ENCODE measurements around the gene HTR7. TPM values are rescaled to one million over a fixed set of nuclear protein-coding genes. Genes with fewer than 3 reads are reported as not detected.
A peak's percentile ranks its signal among the peaks of the same experiment; 100 is the strongest.

The HTR7 gene
- total and polyA plus RNA-seq, 3 experiments from 2014 or later = not detected

DNA sequence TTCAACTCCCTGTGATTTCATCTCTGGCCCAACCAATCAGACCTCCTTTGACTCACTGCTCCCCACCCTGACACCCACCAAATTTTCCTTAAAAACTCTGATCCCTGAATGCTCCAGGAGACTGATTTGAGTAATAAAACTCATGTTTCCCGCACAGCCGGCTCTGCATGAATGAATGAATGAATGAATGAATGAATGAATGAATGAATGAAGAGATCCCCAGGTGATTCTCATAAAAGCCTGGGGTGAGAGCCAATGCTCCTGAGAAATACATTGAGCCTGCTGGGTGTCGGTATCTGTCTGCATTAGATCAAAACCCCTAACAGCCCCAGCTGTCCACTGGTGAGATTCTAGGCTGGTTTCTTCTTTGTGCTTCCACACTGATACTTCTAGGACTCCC, 58.7 kb downstream of the HTR7 start:
- Mint-ChIP-seq H3K27me3 (peaks cover 10% of the 10 kb centered on the region in 2 donors), H3K36me3 (peaks cover 0 to 1% (median 0%) of the 10 kb centered on the region in 3 donors), H3K27ac (peak overlapping the region in 1 of 8 donors; percentile 14), H3K9me3 (peaks cover 0 to 4% (median 2%) of the 10 kb centered on the region in 5 donors), H3K4me3 (no peak overlapping the region), H3K4me1 (no peaks in the 10 kb centered on the region)
- H3K9me3 ChIP-seq (ENCODE audit: low read length) = no peaks in the 10 kb centered on the region
- H3K36me3 ChIP-seq (ENCODE audit: insufficient read depth, low read length) = no peaks in the 10 kb centered on the region
- no peaks in the 10 kb centered on the region for H3K4me1 ChIP-seq (ENCODE audit: insufficient read depth, low read length)
- H3K27ac ChIP-seq (ENCODE audit: low read depth, low read length) = no peak overlapping the region
- no peak overlapping the region for H3K4me3 ChIP-seq (ENCODE audit: low read length)
- DNase-seq = no peak
- H3K27me3 ChIP-seq (ENCODE audit: insufficient read depth, low read length, poor library complexity, severe bottlenecking) = no peaks in the 10 kb centered on the region
- POLR2A ChIA-PET = no interaction called here
- CTCF ChIA-PET = no interaction called here

DNA sequence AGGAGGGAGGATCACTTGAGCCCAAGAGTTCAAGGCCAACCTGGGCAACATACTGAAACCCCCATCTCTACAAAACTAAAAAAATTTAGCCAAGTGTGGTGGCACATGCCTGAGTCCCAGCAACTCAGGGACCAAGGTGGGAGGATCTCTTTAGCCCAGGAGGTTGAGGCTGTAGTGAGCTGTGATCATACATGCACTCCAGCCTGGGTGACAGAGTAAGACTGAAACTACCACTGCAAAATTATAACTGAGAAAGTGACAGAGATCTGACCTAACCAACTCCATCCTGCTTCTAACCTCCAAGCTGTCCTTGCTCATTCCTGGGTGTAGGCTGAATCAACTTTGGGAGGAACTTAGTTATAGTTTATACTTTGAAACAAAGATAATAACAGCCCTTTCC, 59.4 kb downstream of the HTR7 start:
- H3K4me1 Mint-ChIP-seq = no peaks in the 10 kb centered on the region
- H3K9me3 Mint-ChIP-seq = peaks cover 0 to 4% (median 2%) of the 10 kb centered on the region in 5 donors
- ChIA-PET POLR2A (no interaction called here), CTCF (no interaction called here)
- no peak overlapping the region for H3K4me3 Mint-ChIP-seq
- H3K27me3 Mint-ChIP-seq = peaks cover 8 to 12% of the 10 kb centered on the region in 2 donors
- H3K27ac Mint-ChIP-seq = no peak overlapping the region
- Histone ChIP-seq H3K27me3 (ENCODE audit: insufficient read depth, low read length, poor library complexity, severe bottlenecking) (no peaks in the 10 kb centered on the region), H3K4me1 (ENCODE audit: insufficient read depth, low read length) (no peaks in the 10 kb centered on the region), H3K9me3 (ENCODE audit: low read length) (no peaks in the 10 kb centered on the region), H3K4me3 (ENCODE audit: low read length) (no peak overlapping the region), H3K27ac (ENCODE audit: low read depth, low read length) (no peak overlapping the region), H3K36me3 (ENCODE audit: insufficient read depth, low read length) (no peaks in the 10 kb centered on the region)
- peaks cover 0 to 1% (median 0%) of the 10 kb centered on the region in 3 donors for H3K36me3 Mint-ChIP-seq
- no peak for DNase-seq

DNA sequence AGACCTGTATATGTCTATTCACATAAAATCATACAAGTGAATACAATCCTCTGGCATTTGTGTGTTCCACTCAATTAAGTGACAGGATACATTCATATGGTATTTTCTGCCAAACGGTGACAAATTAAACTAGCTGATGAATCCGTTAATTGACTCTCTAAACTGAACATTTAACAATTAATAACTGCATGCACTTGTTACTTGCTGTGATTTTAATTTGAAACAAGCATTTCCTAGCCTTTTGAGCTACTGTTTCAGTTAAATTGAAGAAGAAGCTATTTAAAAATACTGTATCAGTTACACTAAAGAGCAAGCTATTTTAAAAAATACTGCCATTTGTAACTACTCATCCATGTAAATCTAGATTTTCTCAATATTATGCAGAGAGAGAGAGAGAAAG, 67.4 kb downstream of the HTR7 start:
- no peak for DNase-seq
- Mint-ChIP-seq H3K9me3 (peaks cover 0 to 4% (median 0%) of the 10 kb centered on the region in 5 donors), H3K27me3 (peaks cover 8 to 33% of the 10 kb centered on the region in 2 donors), H3K27ac (no peak overlapping the region), H3K4me1 (no peaks in the 10 kb centered on the region), H3K36me3 (no peaks in the 10 kb centered on the region), H3K4me3 (no peak overlapping the region)
- Histone ChIP-seq H3K27me3 (ENCODE audit: insufficient read depth, low read length, poor library complexity, severe bottlenecking) (no peaks in the 10 kb centered on the region), H3K4me1 (ENCODE audit: insufficient read depth, low read length) (no peaks in the 10 kb centered on the region), H3K36me3 (ENCODE audit: insufficient read depth, low read length) (no peaks in the 10 kb centered on the region), H3K4me3 (ENCODE audit: low read length) (no peak overlapping the region), H3K9me3 (ENCODE audit: low read length) (no peaks in the 10 kb centered on the region), H3K27ac (ENCODE audit: low read depth, low read length) (no peak overlapping the region)
- ChIA-PET CTCF (no interaction called here), POLR2A (no interaction called here)

DNA sequence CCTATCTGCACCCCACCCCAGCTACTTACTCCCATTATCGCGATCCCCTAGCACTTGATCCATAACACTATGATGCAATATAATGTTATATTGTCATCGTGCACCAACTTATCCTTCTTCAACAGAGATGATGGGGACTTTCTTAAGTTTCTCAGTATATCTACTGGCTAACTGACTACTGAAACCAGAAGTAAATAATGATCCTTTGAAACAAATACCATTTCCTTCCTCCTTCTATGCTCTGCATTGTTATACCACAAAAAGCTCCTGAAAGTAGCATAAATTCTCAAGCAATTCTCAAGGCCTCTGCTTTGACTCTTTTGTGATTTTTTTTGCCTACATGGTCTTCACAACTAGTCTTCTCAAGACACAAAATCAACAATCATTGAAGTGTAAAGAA, 68.9 kb downstream of the HTR7 start:
- Histone ChIP-seq H3K36me3 (ENCODE audit: insufficient read depth, low read length) (no peaks in the 10 kb centered on the region), H3K27ac (ENCODE audit: low read depth, low read length) (no peak overlapping the region), H3K4me1 (ENCODE audit: insufficient read depth, low read length) (no peaks in the 10 kb centered on the region), H3K4me3 (ENCODE audit: low read length) (no peak overlapping the region), H3K27me3 (ENCODE audit: insufficient read depth, low read length, poor library complexity, severe bottlenecking) (no peaks in the 10 kb centered on the region), H3K9me3 (ENCODE audit: low read length) (no peaks in the 10 kb centered on the region)
- no peaks in the 10 kb centered on the region for H3K9me3 Mint-ChIP-seq
- H3K4me1 Mint-ChIP-seq = no peaks in the 10 kb centered on the region
- no peak for DNase-seq
- H3K4me3 Mint-ChIP-seq = no peak overlapping the region
- POLR2A ChIA-PET = no interaction called here
- CTCF ChIA-PET = interaction anchor here (1.0 kb wide), 1 partner anchor 16 kb away, joined by 3 read pairs; no protein-coding TSS in a partner anchor
- H3K36me3 Mint-ChIP-seq = no peaks in the 10 kb centered on the region
- peaks cover 8 to 28% of the 10 kb centered on the region in 2 donors for H3K27me3 Mint-ChIP-seq
- no peak overlapping the region for H3K27ac Mint-ChIP-seq

DNA sequence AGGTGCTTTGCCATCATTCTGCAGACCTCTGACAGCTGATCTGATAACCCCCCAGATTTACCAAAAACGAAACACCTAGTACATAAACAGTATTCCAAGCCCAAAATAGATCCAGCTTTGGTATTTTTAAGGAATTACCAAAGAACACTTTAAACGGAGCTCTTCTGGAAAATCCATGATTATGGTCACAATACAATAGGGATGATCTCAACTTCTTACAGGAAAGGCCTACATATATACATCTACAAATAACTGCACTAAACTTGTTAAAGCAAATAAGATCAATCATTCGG, 69.7 kb downstream of the HTR7 start:
- Mint-ChIP-seq H3K27ac (no peak overlapping the region), H3K4me3 (no peak overlapping the region), H3K4me1 (no peaks in the 10 kb centered on the region), H3K36me3 (no peaks in the 10 kb centered on the region), H3K27me3 (peaks cover 8 to 27% of the 10 kb centered on the region in 2 donors), H3K9me3 (no peaks in the 10 kb centered on the region)
- CTCF ChIA-PET = interaction anchor here (0.8 to 1.0 kb wide), 2 partner anchors 9 to 15 kb away, joined by 3 read pairs; no protein-coding TSS in a partner anchor
- Histone ChIP-seq H3K27me3 (ENCODE audit: insufficient read depth, low read length, poor library complexity, severe bottlenecking) (no peaks in the 10 kb centered on the region), H3K27ac (ENCODE audit: low read depth, low read length) (no peak overlapping the region), H3K9me3 (ENCODE audit: low read length) (no peaks in the 10 kb centered on the region), H3K36me3 (ENCODE audit: insufficient read depth, low read length) (no peaks in the 10 kb centered on the region), H3K4me1 (ENCODE audit: insufficient read depth, low read length) (no peaks in the 10 kb centered on the region), H3K4me3 (ENCODE audit: low read length) (no peak overlapping the region)
- DNase-seq = no peak
- POLR2A ChIA-PET = no interaction called here

DNA sequence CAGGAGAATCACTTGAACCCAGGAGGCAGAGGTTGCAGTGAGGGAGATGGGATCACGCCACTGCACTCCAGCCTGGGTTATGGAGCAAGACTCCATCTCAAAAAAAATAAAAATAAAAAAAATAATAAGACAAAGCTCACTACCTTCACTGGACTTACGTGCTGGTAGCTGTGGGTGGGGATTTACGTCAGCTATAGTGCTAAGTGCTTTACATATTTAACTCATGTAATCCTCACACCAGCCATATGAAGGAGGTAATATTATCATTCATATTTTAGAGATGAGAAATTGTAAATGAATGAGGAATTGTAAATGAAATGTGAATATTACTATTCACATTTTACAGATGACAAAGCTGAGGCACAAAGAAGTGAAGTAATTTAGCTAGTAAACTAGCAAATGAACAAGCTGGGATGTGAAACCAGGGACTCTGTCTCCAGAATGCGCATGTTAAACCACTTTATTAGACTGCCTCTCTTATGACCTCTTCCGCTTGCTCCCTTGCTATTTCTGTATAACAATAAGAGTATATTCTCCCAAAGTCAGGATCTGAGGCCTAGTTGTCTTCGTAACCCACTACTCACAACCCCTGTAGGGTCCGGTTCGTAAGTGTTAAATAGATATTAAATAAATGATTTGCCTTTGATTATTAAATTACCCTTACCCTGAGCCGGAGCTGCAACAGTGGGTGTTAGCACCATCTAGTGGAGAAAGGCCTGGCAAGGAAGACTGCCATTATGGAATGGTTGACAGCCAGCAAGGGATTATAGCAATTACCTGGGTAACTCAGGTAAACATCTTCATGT, 70.2 kb downstream of the HTR7 start:
- H3K9me3 ChIP-seq (ENCODE audit: low read length) = no peaks in the 10 kb centered on the region
- H3K36me3 Mint-ChIP-seq = no peaks in the 10 kb centered on the region
- H3K4me3 Mint-ChIP-seq = no peak overlapping the region

DNA sequence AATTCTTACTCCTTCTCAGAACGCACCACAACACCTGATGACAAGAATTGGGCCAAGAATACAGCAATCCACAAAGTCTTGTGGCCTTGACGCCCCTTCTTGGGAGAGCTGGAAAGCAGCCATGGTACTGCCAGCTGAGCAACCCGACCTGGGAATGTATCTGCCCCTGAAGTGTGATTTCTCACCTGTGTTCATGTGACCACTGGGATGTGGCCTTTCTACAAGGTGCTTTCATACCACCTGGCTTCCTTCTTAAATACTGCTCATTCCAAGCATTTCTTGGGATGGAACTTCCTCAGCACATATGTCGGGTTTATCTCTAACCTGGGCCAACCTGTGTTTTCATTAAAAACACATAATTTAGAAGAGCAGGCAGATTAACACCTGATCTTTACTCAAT, 72.1 kb downstream of the HTR7 start:
- no peak overlapping the region for H3K27ac ChIP-seq (ENCODE audit: low read depth, low read length)
- POLR2A ChIA-PET = no interaction called here
- Mint-ChIP-seq H3K9me3 (no peaks in the 10 kb centered on the region), H3K27ac (no peak overlapping the region), H3K27me3 (peaks cover 4 to 18% of the 10 kb centered on the region in 2 donors), H3K4me3 (no peak overlapping the region), H3K36me3 (no peaks in the 10 kb centered on the region), H3K4me1 (no peaks in the 10 kb centered on the region)
- H3K4me1 ChIP-seq (ENCODE audit: insufficient read depth, low read length) = no peaks in the 10 kb centered on the region
- H3K4me3 ChIP-seq (ENCODE audit: low read length) = no peak overlapping the region
- H3K27me3 ChIP-seq (ENCODE audit: insufficient read depth, low read length, poor library complexity, severe bottlenecking) = no peaks in the 10 kb centered on the region
- H3K9me3 ChIP-seq (ENCODE audit: low read length) = no peaks in the 10 kb centered on the region
- DNase-seq = no peak
- H3K36me3 ChIP-seq (ENCODE audit: insufficient read depth, low read length) = no peaks in the 10 kb centered on the region
- CTCF ChIA-PET = no interaction called here

More for the DNA sequence above, 70.2 kb downstream of the HTR7 start:
- H3K27me3 ChIP-seq (ENCODE audit: insufficient read depth, low read length, poor library complexity, severe bottlenecking) = no peaks in the 10 kb centered on the region
- no peak overlapping the region for H3K4me3 ChIP-seq (ENCODE audit: low read length)
- ChIA-PET POLR2A (no interaction called here), CTCF (interaction anchor here (0.8 to 1.0 kb wide), 3 partner anchors 10 to 17 kb away, joined by 3 read pairs; no protein-coding TSS in a partner anchor)
- H3K27ac ChIP-seq (ENCODE audit: low read depth, low read length) = no peak overlapping the region
- Mint-ChIP-seq H3K4me1 (no peaks in the 10 kb centered on the region), H3K27ac (no peak overlapping the region), H3K27me3 (peaks cover 7 to 27% of the 10 kb centered on the region in 2 donors), H3K9me3 (no peaks in the 10 kb centered on the region)
- H3K36me3 ChIP-seq (ENCODE audit: insufficient read depth, low read length) = no peaks in the 10 kb centered on the region
- peak in 1 of 5 donors; percentile 4 for DNase-seq
- no peaks in the 10 kb centered on the region for H3K4me1 ChIP-seq (ENCODE audit: insufficient read depth, low read length)

DNA sequence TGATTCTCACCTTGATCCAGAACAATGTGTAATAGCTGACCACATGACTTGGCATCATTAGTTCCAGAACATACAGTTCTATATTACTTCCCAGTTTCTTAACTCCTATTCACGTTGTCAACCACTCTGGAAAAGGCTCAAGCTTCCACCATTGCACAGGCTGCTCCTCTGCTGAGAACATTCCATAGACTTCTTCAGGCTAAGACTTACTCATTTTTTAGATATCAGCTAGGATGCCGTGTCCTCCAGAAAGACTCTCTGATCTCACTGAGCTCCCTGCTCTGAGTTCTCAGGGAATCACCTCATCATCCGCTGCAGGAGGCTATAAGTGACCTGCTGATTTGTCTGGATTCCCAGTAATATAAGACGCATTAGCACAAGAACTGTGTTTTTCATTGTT, 73.1 kb downstream of the HTR7 start:
- no peak overlapping the region for H3K4me3 Mint-ChIP-seq
- H3K36me3 Mint-ChIP-seq = no peaks in the 10 kb centered on the region
- H3K4me1 Mint-ChIP-seq = no peaks in the 10 kb centered on the region
- no peaks in the 10 kb centered on the region for H3K9me3 Mint-ChIP-seq
- ChIA-PET CTCF (no interaction called here), POLR2A (no interaction called here)
- no peak for DNase-seq
- Histone ChIP-seq H3K36me3 (ENCODE audit: insufficient read depth, low read length) (no peaks in the 10 kb centered on the region), H3K4me3 (ENCODE audit: low read length) (no peak overlapping the region), H3K27ac (ENCODE audit: low read depth, low read length) (no peak overlapping the region), H3K4me1 (ENCODE audit: insufficient read depth, low read length) (no peaks in the 10 kb centered on the region), H3K9me3 (ENCODE audit: low read length) (no peaks in the 10 kb centered on the region), H3K27me3 (ENCODE audit: insufficient read depth, low read length, poor library complexity, severe bottlenecking) (no peaks in the 10 kb centered on the region)
- H3K27me3 Mint-ChIP-seq = peaks cover 4 to 12% of the 10 kb centered on the region in 2 donors
- H3K27ac Mint-ChIP-seq = no peak overlapping the region
